GM12892 (cell line): Measurements from ENCODE around the gene FBN3.

Experiments used
- POLR2A ChIP-seq: IDR thresholded peaks from 2 replicates; pipeline ENCODE4 v1.6.1; 2011; ENCODE audit warnings: low read depth, low read length, control low read depth
- POLR2AphosphoS5 ChIP-seq: IDR thresholded peaks from 2 replicates; pipeline ENCODE4 v1.6.1; 2011; ENCODE audit warnings: low read depth, low read length, control low read depth
- TAF1 ChIP-seq: IDR thresholded peaks from 2 replicates; pipeline ENCODE4 v1.6.1; 2011; ENCODE audit warnings: low read depth, mild to moderate bottlenecking, control low read depth, low read length, borderline replicate concordance

DNA sequence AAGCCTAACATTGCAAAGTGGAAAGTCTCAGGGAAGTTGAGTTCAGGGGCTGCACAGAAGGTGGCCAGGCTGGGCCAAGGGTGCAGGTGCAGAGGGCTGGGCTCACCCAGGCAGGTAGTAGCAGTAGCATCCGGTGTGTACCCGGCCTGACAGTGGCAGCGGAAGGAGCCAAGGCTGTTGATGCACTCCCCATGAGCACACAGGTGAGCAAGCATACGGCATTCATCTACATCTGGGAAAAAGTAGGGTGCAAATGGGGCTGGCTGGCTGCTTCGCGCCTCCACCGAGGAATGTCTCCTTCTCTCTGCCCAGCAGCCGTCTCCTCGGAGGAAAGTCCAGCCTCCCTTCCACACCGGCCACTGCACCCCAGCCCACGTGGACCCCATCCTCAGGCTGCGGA is 66.3 kb downstream of the FBN3 start:
- TF ChIP-seq POLR2AphosphoS5 = no peak
- TF ChIP-seq POLR2A = no peak
- TF ChIP-seq TAF1 = no peak
